Putamen (tissue), 1 donor: ENCODE results near the gene PLAAT4.
"Not testable (repeated sequence)": the region's sequence is repeated elsewhere in the genome, so short reads cannot be mapped to it uniquely, and the experiment has no call there.

ENCODE experiments used
- DNase-seq: peaks from one replicate; pipeline ENCODE4 v3.0.0-alpha.2; 2016; ENCODE audit warnings: low spot score

PLAAT4 gene

GRCh38 chr11:63511048-63511748 is 25.4 kb upstream of the PLAAT4 start:
- DNase-seq, result no peak

- no peak for DNase-seq
Measured at GRCh38 chr11:63512816-63513215, 23.8 kb upstream of the PLAAT4 start.

DNA sequence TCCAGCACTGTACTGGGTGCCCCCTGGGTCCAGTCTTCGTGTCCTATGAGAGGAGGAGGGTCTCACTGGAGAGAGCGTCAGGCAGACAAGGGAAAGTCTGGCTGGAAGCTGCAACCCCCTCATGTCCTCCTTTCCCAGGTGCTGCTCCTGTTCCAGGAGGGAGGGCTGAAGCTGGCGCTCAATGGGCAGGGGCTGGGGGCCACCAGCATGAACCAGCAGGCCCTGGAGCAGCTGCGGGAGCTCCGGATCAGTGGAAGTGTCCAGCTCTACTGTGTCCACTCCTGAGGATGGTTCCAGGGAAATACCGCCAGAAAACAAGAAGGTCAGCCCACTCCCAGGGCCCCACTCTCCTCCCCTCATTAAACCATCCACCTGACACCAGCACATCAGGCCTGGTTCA is 20.5 kb upstream of the PLAAT4 start:
- no peak for DNase-seq

- DNase-seq, result no peak
Measured at GRCh38 chr11:63517156-63517555, 19.5 kb upstream of the PLAAT4 start.

DNA sequence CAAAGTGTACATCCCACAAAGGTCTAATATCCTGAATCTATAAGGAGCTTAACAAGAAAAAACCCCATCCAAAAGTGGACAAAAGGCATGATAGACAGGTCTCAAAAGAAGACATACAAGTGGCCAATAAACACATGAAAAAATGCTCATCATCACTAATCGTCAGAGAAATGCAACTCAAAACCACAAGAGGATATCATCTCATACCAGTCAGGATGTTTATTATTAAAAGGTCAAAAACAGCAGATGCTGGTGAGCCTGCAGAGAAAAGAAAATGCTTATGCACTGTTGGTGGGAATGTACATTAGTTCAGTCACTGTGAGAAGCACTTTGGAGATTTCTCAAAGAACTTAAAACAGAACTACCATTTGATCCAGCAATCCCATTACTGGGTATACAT is 18.1 kb upstream of the PLAAT4 start:
- no peak for DNase-seq

DNA sequence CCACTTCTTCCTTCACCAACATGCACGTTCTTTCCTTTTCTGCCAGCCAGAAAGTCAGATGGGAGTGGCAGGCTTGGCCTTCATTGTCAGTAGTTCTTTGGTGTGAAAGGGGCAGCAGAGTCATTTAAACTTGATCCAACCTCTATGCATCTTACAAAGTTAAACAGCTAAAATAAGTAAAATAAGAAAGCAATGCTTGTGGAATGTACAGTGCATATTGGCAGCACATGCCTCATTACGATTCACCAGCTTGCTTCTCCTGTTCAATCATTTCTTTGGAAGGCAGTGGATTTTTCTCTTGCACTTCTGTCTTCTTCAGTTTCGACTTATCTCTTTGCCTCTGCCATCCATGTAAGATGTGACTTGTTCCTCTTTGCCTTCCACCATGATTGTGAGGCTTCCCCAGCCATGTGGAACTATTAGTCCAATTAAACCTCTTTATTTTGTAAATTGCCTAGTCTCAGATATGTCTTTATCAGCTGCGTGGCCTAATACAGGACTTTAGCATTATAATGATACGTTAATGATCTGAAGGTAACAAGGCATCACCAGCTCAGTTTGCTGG is 15.9 kb upstream of the PLAAT4 start:
- DNase-seq, result no peak

GRCh38 chr11:63521896-63522295 is 14.7 kb upstream of the PLAAT4 start:
- no peak for DNase-seq

DNA sequence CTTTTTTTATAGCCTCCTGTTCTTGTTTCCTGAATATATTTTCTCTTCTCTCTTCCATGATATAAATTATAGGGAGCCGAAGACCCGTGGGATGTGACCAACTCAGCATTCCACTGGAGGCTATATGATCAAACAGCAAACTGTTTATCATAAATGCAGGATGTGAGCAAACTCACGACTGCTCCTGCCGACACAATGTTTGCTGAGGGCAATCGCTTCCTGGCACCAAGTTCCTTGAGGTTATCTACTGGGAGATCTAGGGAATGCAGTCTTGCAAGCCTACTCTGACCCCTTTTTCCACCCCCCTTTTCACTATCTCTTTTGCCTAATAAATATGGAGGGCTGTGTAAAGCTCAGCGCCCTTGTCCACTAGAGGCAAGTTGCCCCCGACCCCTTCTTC is 13.5 kb upstream of the PLAAT4 start:
- DNase-seq, result no peak

- DNase-seq, result no peak
Measured at GRCh38 chr11:63527667-63528066, 8.9 kb upstream of the PLAAT4 start.

- not testable (repeated sequence) for DNase-seq
Measured at GRCh38 chr11:63528156-63528555, 8.5 kb upstream of the PLAAT4 start.

DNA sequence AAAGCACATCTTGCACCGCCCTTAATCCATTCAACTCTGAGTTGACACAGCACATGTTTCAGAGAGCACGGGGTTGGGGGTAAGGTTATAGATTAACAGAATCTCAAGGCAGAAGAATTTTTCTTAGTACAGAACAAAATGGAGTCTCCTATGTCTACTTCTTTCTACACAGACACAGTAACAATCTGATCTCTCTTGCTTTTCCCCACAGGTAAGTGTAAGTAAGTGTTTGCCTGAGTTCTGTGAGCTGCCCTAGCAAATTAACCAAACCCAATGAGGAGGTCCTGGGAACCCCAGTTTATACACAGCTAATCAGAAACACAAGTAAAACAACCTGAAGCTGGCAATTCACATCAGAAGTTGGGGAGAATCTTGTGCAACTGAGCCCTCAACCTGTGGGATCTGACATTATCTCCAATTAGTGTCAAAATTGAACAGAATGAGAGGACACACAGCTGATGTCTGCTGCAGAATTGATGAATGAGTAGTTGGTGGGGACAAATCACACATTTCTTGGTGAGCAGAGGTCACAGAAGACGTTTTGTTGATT is 7.8 kb upstream of the PLAAT4 start:
- not testable (repeated sequence) for DNase-seq

- not testable (repeated sequence) for DNase-seq
Measured at GRCh38 chr11:63529373-63529772, 7.2 kb upstream of the PLAAT4 start.

GRCh38 chr11:63530021-63530420 is 6.6 kb upstream of the PLAAT4 start:
- peak; percentile 78 for DNase-seq

GRCh38 chr11:63531074-63531792 is 5.4 kb upstream of the PLAAT4 start:
- not testable (repeated sequence) for DNase-seq

GRCh38 chr11:63532117-63532516 is 4.5 kb upstream of the PLAAT4 start:
- no peak for DNase-seq

- no peak for DNase-seq
Measured at GRCh38 chr11:63532799-63533475, 3.7 kb upstream of the PLAAT4 start.

- DNase-seq, result no peak
Measured at GRCh38 chr11:63534076-63534475, 2.5 kb upstream of the PLAAT4 start.

DNA sequence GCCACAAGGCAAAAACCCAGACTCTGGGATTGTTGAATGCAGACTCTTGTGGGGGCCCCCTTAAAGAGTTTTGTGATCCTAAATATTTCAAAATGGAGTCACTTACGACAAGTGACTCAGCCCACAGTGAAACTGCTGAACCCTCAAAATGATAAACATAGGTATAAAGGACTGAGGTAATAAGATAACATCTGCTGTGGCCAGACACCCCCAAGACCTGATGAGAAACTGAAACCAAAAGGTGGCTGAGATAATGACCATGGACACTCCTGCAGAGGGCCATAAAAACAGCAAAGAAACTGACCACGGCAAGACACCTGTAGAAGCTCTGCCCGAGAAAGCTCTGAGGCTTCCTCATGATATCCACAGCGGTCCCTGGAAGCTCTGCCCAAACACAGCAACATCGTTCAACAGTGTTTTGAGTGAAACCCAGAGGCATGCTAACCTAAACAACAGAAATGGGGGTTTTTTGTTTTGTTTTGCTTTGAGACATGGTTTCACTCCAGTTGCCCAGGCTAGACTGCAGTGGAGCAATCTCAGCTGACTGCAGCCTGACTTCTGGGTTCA is 1.6 kb upstream of the PLAAT4 start:
- no peak for DNase-seq

DNA sequence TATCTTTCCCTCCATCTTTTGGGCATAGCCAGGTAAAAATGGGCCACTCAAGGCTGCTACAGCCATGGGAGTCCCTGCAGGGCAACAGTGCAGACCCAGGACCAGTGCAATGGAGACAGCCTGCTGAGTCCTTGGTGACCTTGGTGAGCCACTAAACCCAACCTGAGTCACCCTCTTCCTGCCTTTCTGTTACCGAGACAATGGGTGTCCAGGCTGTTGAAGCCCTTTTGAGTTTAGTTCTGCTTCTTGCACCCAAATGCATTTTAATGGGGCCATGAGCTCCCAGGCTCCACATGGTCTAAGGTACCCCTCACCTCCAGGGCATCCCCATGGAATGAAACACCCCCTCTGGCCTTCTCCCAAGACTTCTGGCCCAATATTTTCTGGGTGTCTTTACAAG is 874 bp upstream of the PLAAT4 start:
- no peak for DNase-seq

GRCh38 chr11:63537293-63538101 is 889 bp downstream of the PLAAT4 start:
- peak; percentile 67 for DNase-seq

DNA sequence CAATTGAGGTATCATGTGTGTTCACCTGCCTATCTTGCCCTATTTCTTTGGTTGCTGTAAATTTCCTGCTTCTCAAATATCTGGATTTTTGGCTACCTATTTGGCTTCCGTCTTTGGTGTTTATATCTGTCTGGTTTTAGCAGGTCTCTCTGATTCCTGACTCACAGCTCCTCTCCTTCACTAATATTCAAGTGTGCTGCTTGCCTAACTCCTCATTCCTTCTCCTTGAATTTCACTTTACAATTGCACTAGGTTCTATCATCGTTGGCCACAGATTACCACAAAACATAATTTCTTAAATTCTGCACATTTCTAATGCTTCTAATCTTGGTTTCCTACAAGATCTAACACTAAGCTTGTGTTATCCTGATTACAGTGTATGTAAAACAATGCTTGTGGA is 5.9 kb downstream of the PLAAT4 start:
- DNase-seq, result not testable (repeated sequence)
